PFSK-1 (cell line): Measurements from ENCODE around the gene NBEA.

Experiments
- FOXP2 ChIP-seq: optimal IDR thresholded peaks from 2 replicates; pipeline ENCODE3; 2011; ENCODE audit warnings: borderline replicate concordance, control low read depth, inconsistent platforms; ENCODE audit not compliant: insufficient read depth; ENCODE audit errors: extremely low read length, extremely low read depth
- POLR2AphosphoS5 ChIP-seq: IDR thresholded peaks from 2 replicates; pipeline ENCODE4 v1.6.1; 2012; ENCODE audit warnings: low read depth, mild to moderate bottlenecking, control low read depth, low read length, moderate library complexity
- SIN3A ChIP-seq: IDR thresholded peaks from 2 replicates; pipeline ENCODE4 v1.6.1; 2012; ENCODE audit warnings: mild to moderate bottlenecking, low read length, moderate library complexity, borderline replicate concordance; ENCODE audit not compliant: insufficient read depth
- TAF1 ChIP-seq: IDR thresholded peaks from 2 replicates; pipeline ENCODE4 v1.6.1; 2012; ENCODE audit warnings: low read length, control low read depth, borderline replicate concordance; ENCODE audit not compliant: insufficient read depth
- TF ChIP-seq, protein P1 (sequence below), 2 experiments: IDR thresholded peaks; 2 replicates each; pipeline versions ENCODE4 v1.6.1 to v1.8.0; 2011 to 2012; ENCODE audit warnings: low read depth in 2 of 2, low read length in 2 of 2, control low read depth in 1 of 2, inconsistent platforms in 1 of 2, mild to moderate bottlenecking in 1 of 2, moderate library complexity in 1 of 2; ENCODE audit not compliant: insufficient read depth in 1 of 2

NBEA gene

DNA sequence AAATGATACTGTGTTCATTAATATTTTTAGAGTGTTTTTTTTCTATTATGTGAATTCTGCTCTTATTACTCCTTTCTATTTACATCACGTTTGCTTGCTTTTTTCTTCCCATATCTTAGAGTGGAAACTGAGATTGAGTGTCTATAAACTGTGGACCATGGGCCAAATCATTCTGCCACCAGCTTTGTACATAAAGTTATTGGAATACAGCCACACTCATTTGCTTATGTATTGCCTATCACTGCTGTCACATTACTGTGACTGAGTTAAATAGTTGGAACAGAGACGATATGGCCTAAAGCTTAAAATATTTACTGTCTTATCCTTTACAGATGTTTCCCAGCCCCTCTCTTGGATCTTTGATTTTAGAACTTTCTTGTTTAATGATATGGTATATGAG is 274.1 kb downstream of the NBEA start:
- TF ChIP-seq FOXP2 (no peak), SIN3A (no peak), POLR2AphosphoS5 (no peak), TAF1 (no peak)
- TF ChIP-seq, protein P1, sequence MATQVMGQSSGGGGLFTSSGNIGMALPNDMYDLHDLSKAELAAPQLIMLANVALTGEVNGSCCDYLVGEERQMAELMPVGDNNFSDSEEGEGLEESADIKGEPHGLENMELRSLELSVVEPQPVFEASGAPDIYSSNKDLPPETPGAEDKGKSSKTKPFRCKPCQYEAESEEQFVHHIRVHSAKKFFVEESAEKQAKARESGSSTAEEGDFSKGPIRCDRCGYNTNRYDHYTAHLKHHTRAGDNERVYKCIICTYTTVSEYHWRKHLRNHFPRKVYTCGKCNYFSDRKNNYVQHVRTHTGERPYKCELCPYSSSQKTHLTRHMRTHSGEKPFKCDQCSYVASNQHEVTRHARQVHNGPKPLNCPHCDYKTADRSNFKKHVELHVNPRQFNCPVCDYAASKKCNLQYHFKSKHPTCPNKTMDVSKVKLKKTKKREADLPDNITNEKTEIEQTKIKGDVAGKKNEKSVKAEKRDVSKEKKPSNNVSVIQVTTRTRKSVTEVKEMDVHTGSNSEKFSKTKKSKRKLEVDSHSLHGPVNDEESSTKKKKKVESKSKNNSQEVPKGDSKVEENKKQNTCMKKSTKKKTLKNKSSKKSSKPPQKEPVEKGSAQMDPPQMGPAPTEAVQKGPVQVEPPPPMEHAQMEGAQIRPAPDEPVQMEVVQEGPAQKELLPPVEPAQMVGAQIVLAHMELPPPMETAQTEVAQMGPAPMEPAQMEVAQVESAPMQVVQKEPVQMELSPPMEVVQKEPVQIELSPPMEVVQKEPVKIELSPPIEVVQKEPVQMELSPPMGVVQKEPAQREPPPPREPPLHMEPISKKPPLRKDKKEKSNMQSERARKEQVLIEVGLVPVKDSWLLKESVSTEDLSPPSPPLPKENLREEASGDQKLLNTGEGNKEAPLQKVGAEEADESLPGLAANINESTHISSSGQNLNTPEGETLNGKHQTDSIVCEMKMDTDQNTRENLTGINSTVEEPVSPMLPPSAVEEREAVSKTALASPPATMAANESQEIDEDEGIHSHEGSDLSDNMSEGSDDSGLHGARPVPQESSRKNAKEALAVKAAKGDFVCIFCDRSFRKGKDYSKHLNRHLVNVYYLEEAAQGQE (IDR thresholded peaks at IDR 0.05; ENCODE audit: insufficient read depth in 1 of 2, low read depth in 2 of 2, low read length in 2 of 2): no peak

DNA sequence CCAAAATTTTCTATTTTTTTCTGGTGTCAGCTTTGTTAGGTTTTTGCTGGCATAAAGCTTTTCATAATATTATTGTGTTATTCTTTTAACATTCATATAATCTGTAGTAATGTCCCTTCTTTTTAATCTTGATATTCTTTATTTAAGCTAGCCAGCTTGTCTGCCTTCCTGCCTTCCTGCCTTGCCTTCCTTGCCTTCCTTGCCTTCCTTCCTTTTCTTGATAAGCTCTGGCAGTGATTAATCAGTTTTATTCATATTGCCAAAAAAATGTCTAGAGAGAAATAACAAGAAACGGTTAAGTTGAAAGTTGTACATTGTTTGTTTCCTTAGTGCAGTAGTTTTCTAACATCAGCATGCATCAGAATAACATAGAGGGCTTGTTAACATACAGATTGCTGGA is 277.0 kb downstream of the NBEA start:
- no peak for TF ChIP-seq FOXP2
- no peak for TF ChIP-seq SIN3A
- TF ChIP-seq TAF1: no peak
- TF ChIP-seq, protein P1 (IDR thresholded peaks at IDR 0.05; ENCODE audit: insufficient read depth in 1 of 2, low read depth in 2 of 2, low read length in 2 of 2): no peak
- no peak for TF ChIP-seq POLR2AphosphoS5

DNA sequence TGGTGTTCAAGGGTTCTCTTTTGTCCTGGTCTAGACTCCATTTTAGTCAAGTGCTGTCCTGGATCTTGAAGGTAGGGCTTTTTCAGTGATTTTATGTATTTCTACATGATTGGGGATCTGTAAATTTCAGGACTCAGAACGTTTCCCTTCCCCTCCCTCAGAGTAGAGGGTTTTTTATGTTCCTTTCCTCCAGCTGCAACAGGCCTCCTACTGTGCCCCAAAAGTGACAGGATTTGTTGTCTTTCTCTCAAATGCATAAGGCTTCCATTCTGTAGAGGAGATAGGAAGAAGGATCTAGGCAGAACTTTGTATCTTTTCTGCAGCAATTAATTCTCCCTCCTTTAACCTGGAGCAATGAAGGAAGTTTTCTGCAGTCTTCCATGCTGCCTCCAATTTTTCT is 283.1 kb downstream of the NBEA start:
- TF ChIP-seq FOXP2 (no peak), TAF1 (no peak), POLR2AphosphoS5 (no peak), SIN3A (no peak)
- TF ChIP-seq, protein P1 (IDR thresholded peaks at IDR 0.05; ENCODE audit: insufficient read depth in 1 of 2, low read depth in 2 of 2, low read length in 2 of 2): no peak

DNA sequence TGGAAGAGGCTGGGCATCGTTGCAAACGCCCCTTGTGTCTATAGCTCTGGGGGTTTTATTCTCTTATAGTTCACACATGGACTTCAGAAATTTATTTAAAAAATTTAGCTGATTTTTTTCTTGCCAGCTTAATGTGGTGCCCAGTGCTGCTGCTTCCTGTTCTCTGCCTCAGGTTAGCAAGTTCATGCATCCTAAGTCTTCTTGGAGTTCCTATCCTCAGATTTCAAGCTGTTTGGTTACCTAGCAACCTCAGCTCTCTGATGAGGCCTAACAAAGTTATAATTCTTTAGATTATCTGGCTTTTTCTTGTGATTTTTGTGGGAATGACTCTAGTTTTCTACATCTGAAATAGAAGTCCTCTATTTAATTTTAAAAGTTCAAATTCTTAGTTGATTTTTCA is 283.5 kb downstream of the NBEA start:
- no peak for TF ChIP-seq SIN3A
- TF ChIP-seq FOXP2: no peak
- TF ChIP-seq TAF1: no peak
- TF ChIP-seq, protein P1 (IDR thresholded peaks at IDR 0.05; ENCODE audit: insufficient read depth in 1 of 2, low read depth in 2 of 2, low read length in 2 of 2): no peak
- no peak for TF ChIP-seq POLR2AphosphoS5

GRCh38 chr13:35228536-35228935 is 286.5 kb downstream of the NBEA start:
- TF ChIP-seq POLR2AphosphoS5 (no peak), SIN3A (no peak), TAF1 (no peak), FOXP2 (no peak)
- TF ChIP-seq, protein P1 (IDR thresholded peaks at IDR 0.05; ENCODE audit: insufficient read depth in 1 of 2, low read depth in 2 of 2, low read length in 2 of 2): no peak
